ENCODE results near the gene WDR45B.
"Not testable (repeated sequence)": the region's sequence is repeated elsewhere in the genome, so short reads cannot be mapped to it uniquely, and the experiment has no call there.

Gene WDR45B

GRCh38 chr17:82657926-82658325, 9.7 kb upstream of the WDR45B start:
- no peak for DNase-seq (ENCODE audit: low spot score)

- no peak for DNase-seq (ENCODE audit: low spot score)
Measured at GRCh38 chr17:82656266-82656665, 8.0 kb upstream of the WDR45B start.

- no peak for DNase-seq (ENCODE audit: low spot score)
Measured at GRCh38 chr17:82655523-82655922, 7.3 kb upstream of the WDR45B start.

GRCh38 chr17:82655038-82655479, 6.8 kb upstream of the WDR45B start:
- DNase-seq (ENCODE audit: low spot score) = no peak

- DNase-seq (ENCODE audit: low spot score) = not testable (repeated sequence)
Measured at GRCh38 chr17:82654611-82655010, 6.4 kb upstream of the WDR45B start.

- DNase-seq (ENCODE audit: low spot score) = no peak
Measured at GRCh38 chr17:82653651-82654528, 5.6 kb upstream of the WDR45B start.

GRCh38 chr17:82650723-82651122, 2.5 kb upstream of the WDR45B start:
- no peak for DNase-seq (ENCODE audit: low spot score)

- DNase-seq (ENCODE audit: low spot score) = no peak
Measured at GRCh38 chr17:82649501-82650261, 1.4 kb upstream of the WDR45B start.

- DNase-seq (ENCODE audit: low spot score) = peak; percentile 35
Measured at GRCh38 chr17:82648742-82649331, 593 bp upstream of the WDR45B start.

GRCh38 chr17:82647593-82648164, 565 bp downstream of the WDR45B start:
- DNase-seq (ENCODE audit: low spot score) = peak; percentile 46

- DNase-seq (ENCODE audit: low spot score) = no peak
Measured at GRCh38 chr17:82645516-82645915, 2.7 kb downstream of the WDR45B start.

GRCh38 chr17:82644148-82644547, 4.1 kb downstream of the WDR45B start:
- DNase-seq (ENCODE audit: low spot score) = no peak

- DNase-seq (ENCODE audit: low spot score) = no peak
Measured at GRCh38 chr17:82642022-82642421, 6.2 kb downstream of the WDR45B start.

- DNase-seq (ENCODE audit: low spot score) = no peak
Measured at GRCh38 chr17:82640036-82640435, 8.2 kb downstream of the WDR45B start.

- DNase-seq (ENCODE audit: low spot score) = no peak
Measured at GRCh38 chr17:82639628-82640027, 8.6 kb downstream of the WDR45B start.

- no peak for DNase-seq (ENCODE audit: low spot score)
Measured at GRCh38 chr17:82638183-82638773, 10.0 kb downstream of the WDR45B start.

- no peak for DNase-seq (ENCODE audit: low spot score)
Measured at GRCh38 chr17:82636626-82637598, 11.3 kb downstream of the WDR45B start.

- DNase-seq (ENCODE audit: low spot score) = no peak
Measured at GRCh38 chr17:82633343-82633742, 14.9 kb downstream of the WDR45B start.

GRCh38 chr17:82632451-82632850, 15.8 kb downstream of the WDR45B start:
- no peak for DNase-seq (ENCODE audit: low spot score)

GRCh38 chr17:82631544-82631943, 16.7 kb downstream of the WDR45B start:
- no peak for DNase-seq (ENCODE audit: low spot score)

GRCh38 chr17:82630212-82630611, 18.0 kb downstream of the WDR45B start:
- DNase-seq (ENCODE audit: low spot score) = no peak
